ENCODE measurements around the gene MAGOH.

The MAGOH gene

DNA sequence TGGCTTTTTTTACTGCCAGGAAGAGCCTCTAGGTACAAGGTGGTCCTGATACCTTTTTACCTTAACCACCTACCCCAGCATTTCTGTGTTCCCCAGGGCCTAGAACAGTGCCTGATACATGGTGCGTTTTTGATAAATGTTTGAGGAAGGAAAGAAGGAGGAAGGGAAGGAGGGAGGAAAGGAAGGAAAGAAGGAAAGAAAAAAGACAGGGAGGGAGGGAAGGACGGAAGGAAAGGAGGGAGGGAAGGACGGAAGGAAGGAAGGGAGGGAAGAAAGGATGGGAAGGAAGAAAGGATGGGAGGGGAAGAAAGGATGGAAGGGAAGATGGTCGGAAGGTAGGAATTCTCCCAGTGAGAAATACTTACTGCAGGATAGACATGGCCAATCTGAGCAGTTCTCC is 12.0 kb upstream of the MAGOH start:
- no peak for DNase-seq
- Mint-ChIP-seq H3K9me3 (no peaks in the 10 kb centered on the region), H3K36me3 (ENCODE audit: low read depth) (peaks cover 42% of the 10 kb centered on the region), H3K27ac (no peak overlapping the region), H3K4me1 (peaks cover 22% of the 10 kb centered on the region), H3K4me3 (no peak overlapping the region), H3K27me3 (ENCODE audit: low read depth, poor library complexity) (no peaks in the 10 kb centered on the region)
- TF ChIP-seq, protein P1, sequence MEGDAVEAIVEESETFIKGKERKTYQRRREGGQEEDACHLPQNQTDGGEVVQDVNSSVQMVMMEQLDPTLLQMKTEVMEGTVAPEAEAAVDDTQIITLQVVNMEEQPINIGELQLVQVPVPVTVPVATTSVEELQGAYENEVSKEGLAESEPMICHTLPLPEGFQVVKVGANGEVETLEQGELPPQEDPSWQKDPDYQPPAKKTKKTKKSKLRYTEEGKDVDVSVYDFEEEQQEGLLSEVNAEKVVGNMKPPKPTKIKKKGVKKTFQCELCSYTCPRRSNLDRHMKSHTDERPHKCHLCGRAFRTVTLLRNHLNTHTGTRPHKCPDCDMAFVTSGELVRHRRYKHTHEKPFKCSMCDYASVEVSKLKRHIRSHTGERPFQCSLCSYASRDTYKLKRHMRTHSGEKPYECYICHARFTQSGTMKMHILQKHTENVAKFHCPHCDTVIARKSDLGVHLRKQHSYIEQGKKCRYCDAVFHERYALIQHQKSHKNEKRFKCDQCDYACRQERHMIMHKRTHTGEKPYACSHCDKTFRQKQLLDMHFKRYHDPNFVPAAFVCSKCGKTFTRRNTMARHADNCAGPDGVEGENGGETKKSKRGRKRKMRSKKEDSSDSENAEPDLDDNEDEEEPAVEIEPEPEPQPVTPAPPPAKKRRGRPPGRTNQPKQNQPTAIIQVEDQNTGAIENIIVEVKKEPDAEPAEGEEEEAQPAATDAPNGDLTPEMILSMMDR (IDR thresholded peaks at IDR 0.05) = no peak

DNA sequence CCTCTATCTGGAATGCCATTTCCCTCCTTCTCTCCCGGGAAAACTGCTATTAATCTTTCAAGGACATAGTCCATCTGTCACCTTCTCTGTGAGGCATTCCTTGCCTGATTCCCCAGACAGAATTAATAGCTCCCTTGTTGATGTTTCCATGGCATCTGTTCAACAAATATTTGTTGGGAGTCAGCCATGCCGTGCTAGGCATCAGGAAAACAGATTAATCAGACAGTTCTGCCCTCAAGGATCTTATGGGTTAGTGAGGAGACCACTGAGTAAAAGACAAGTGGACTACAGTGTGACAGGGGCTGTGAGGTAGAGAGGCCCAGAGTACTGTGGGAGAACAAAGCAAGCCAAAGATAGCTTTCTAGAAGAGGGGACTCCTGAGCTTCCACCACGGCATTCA is 11.4 kb upstream of the MAGOH start:
- Mint-ChIP-seq H3K27ac (peak overlapping the region; percentile 86), H3K27me3 (ENCODE audit: low read depth, poor library complexity) (no peaks in the 10 kb centered on the region), H3K4me3 (no peak overlapping the region), H3K4me1 (peaks cover 19% of the 10 kb centered on the region), H3K9me3 (no peaks in the 10 kb centered on the region), H3K36me3 (ENCODE audit: low read depth) (peaks cover 36% of the 10 kb centered on the region)
- no peak for DNase-seq
- TF ChIP-seq, protein P1 (IDR thresholded peaks at IDR 0.05) = no peak

DNA sequence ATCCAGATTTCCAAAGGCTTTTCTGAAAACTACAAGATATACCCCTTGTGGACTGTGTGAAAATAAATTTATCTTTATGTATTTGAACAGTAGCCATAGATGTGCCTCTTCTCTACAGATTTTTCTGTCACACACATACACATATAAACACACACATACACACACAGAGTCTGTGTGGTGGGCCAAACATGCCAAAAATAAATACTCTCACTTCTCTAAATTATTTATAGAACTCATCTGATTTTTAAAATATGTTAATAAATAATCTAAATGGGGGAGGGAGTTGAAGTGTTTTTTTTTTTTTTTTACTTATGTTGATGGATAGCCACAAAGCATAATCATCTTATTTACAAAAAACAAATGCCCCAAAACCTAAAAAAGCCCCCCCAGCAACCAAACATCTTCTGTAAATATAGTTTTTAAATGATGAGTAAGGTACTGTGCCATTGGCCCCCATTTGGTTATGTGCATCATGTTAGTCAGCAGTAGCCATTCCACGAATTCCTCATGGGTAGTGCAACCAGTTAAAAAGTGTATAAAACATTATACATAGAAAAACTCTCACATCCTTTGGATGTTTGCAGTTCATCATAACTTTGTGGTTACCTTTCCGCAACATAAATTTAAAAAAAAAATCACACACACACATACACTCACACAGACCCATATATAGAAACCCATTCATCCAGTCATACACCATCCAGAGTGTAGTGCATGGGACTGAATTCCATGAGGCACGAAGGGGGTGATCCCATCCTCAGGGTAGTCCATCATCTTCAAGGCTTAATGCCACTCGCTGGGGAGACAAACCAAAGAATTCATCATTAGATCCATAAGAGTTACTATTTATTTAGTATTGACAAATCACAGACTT is 8.2 kb upstream of the MAGOH start:
- H3K4me3 Mint-ChIP-seq = no peak overlapping the region
- no peaks in the 10 kb centered on the region for H3K9me3 Mint-ChIP-seq
- H3K27ac Mint-ChIP-seq = peak overlapping the region; percentile 18
- peaks cover 22% of the 10 kb centered on the region for H3K36me3 Mint-ChIP-seq (ENCODE audit: low read depth)
- peaks cover 6% of the 10 kb centered on the region for H3K4me1 Mint-ChIP-seq
- TF ChIP-seq, protein P1 (IDR thresholded peaks at IDR 0.05) = no peak
- no peaks in the 10 kb centered on the region for H3K27me3 Mint-ChIP-seq (ENCODE audit: low read depth, poor library complexity)
- no peak for DNase-seq

DNA sequence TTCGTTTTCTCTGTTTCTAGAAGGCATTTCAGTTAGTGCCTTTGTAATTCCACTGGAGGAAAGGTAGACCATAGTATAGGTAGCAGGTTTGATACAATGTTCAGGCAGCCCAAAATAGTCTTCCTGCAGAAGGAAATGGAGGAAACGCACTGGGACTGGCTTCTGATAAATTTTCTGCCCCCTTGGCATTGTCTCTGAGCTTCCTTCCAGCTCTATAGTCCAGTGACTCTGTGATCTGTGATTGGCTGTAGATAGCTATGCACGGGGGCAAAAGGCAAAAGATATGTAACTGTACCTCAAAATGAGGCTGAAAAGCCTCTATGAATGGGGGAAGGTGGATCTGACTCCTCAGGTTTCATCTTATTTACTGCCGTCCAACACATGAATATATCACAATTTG is 5.8 kb upstream of the MAGOH start:
- Mint-ChIP-seq H3K27me3 (ENCODE audit: low read depth, poor library complexity) (no peaks in the 10 kb centered on the region), H3K36me3 (ENCODE audit: low read depth) (peaks cover 5% of the 10 kb centered on the region), H3K27ac (no peak overlapping the region), H3K4me1 (peaks cover 1% of the 10 kb centered on the region), H3K4me3 (no peak overlapping the region), H3K9me3 (no peaks in the 10 kb centered on the region)
- DNase-seq = no peak
- TF ChIP-seq, protein P1 (IDR thresholded peaks at IDR 0.05) = no peak

DNA sequence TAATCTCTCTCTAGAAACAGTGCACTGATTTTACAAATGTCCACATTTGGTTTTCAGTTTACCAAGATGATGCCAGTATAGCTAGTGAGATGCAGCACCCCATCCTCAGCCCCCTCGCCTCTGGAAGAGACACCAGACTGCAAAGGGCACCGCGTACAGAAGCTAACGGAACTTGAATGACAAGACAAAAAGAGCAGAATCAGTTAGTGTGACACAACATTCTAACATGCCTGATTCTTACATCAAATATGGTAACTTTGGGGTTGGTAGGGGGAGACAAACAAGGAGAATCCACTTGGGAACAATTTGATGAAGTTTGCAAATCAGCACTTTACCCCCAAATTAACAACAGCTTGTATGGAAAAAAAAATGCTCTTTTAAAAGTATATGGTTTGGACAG is 4.1 kb upstream of the MAGOH start:
- H3K9me3 Mint-ChIP-seq = no peaks in the 10 kb centered on the region
- no peak overlapping the region for H3K27ac Mint-ChIP-seq
- peaks cover under 1% of the 10 kb centered on the region for H3K36me3 Mint-ChIP-seq (ENCODE audit: low read depth)
- TF ChIP-seq, protein P1 (IDR thresholded peaks at IDR 0.05) = no peak
- no peak overlapping the region for H3K4me3 Mint-ChIP-seq
- peaks cover 17% of the 10 kb centered on the region for H3K4me1 Mint-ChIP-seq
- DNase-seq = no peak
- H3K27me3 Mint-ChIP-seq (ENCODE audit: low read depth, poor library complexity) = no peaks in the 10 kb centered on the region

DNA sequence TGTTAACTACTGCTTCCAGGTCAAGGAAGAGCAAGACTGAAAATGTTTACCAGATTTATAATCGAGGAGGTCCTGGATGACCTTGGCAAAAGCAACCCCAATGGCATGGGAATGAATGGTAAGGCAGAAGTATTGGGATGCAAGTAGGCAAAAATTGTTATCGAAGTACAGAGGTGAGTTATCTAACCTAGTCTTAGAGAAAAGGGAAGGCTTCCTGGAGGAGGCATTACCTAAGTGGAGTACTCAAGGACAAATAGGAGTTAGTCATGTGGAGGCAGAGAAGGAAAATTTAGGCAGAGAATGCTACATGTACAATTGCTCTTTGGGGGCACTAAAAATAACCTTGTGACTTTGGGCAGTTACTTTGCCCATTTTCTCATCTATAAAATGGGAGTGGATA is 3.5 kb upstream of the MAGOH start:
- no peaks in the 10 kb centered on the region for H3K27me3 Mint-ChIP-seq (ENCODE audit: low read depth, poor library complexity)
- TF ChIP-seq, protein P1 (IDR thresholded peaks at IDR 0.05) = no peak
- no peak overlapping the region for H3K4me3 Mint-ChIP-seq
- no peak for DNase-seq
- no peaks in the 10 kb centered on the region for H3K9me3 Mint-ChIP-seq
- peak overlapping the region; percentile 7 for H3K27ac Mint-ChIP-seq
- peaks cover 19% of the 10 kb centered on the region for H3K4me1 Mint-ChIP-seq
- no peaks in the 10 kb centered on the region for H3K36me3 Mint-ChIP-seq (ENCODE audit: low read depth)
